Urothelium cell line (cell line): ENCODE results near the gene TRIB2.

ENCODE experiments used
- DNase-seq: peaks from one replicate; pipeline ENCODE4 v3.0.0; 2011; ENCODE audit warnings: low spot score, mixed read lengths
- FAIRE-seq: peaks from 2 replicates; lab custom pipeline; 2011; peaks lifted over from hg19 to GRCh38; lab: Jason Lieb, UNC

The TRIB2 gene

GRCh38 chr2:12694990-12695774 is 21.6 kb upstream of the TRIB2 start:
- no peak for DNase-seq
- FAIRE-seq: no peak

GRCh38 chr2:12697617-12698016 is 19.1 kb upstream of the TRIB2 start:
- FAIRE-seq: no peak
- no peak for DNase-seq

- DNase-seq (no peak), FAIRE-seq (no peak)
Measured at GRCh38 chr2:12700989-12701388, 15.7 kb upstream of the TRIB2 start.

GRCh38 chr2:12701786-12702167 is 15.0 kb upstream of the TRIB2 start:
- FAIRE-seq (no peak), DNase-seq (no peak)

- no peak for FAIRE-seq
- DNase-seq: no peak
Measured at GRCh38 chr2:12702168-12703121, 14.3 kb upstream of the TRIB2 start.

GRCh38 chr2:12704378-12704777 is 12.4 kb upstream of the TRIB2 start:
- DNase-seq: no peak
- FAIRE-seq: no peak

GRCh38 chr2:12705230-12705629 is 11.5 kb upstream of the TRIB2 start:
- DNase-seq (no peak), FAIRE-seq (no peak)

GRCh38 chr2:12705742-12706141 is 11.0 kb upstream of the TRIB2 start:
- no peak for FAIRE-seq

GRCh38 chr2:12708508-12709206 is 8.1 kb upstream of the TRIB2 start:
- FAIRE-seq (no peak), DNase-seq (no peak)

More at GRCh38 chr2:12705742-12706141, 11.0 kb upstream of the TRIB2 start:
- DNase-seq: no peak

- no peak for DNase-seq
- FAIRE-seq: no peak
Measured at GRCh38 chr2:12709207-12709522, 7.6 kb upstream of the TRIB2 start.

GRCh38 chr2:12710301-12710700 is 6.4 kb upstream of the TRIB2 start:
- DNase-seq: no peak

GRCh38 chr2:12711339-12711738 is 5.4 kb upstream of the TRIB2 start:
- FAIRE-seq (no peak), DNase-seq (no peak)

More at GRCh38 chr2:12710301-12710700, 6.4 kb upstream of the TRIB2 start:
- no peak for FAIRE-seq

GRCh38 chr2:12712881-12713280 is 3.9 kb upstream of the TRIB2 start:
- FAIRE-seq: no peak

GRCh38 chr2:12714391-12715221 is 2.1 kb upstream of the TRIB2 start:
- FAIRE-seq (no peak), DNase-seq (peak; percentile 45)

More at GRCh38 chr2:12712881-12713280, 3.9 kb upstream of the TRIB2 start:
- DNase-seq: no peak

GRCh38 chr2:12715258-12716031 is 1.3 kb upstream of the TRIB2 start:
- FAIRE-seq (no peak), DNase-seq (no peak)

GRCh38 chr2:12716032-12716281 is 779 bp upstream of the TRIB2 start:
- FAIRE-seq (no peak), DNase-seq (peak; percentile 81)

GRCh38 chr2:12717191-12718014 is 667 bp downstream of the TRIB2 start:
- DNase-seq: peak; percentile 61
- no peak for FAIRE-seq

GRCh38 chr2:12718015-12718671 is 1.4 kb downstream of the TRIB2 start:
- DNase-seq (peak; percentile 38), FAIRE-seq (no peak)
